Sigmoid colon (tissue), 3 donors: ENCODE data around the gene HEATR3.

Experiments used
- CTCF ChIP-seq, 4 experiments: fragments of 450-650 bp in 3 of 4; fragments of 200-600 bp in 1 of 4; IDR thresholded peaks; one replicate each; pipeline ENCODE4 v1.5.1; 2016 to 2019; ENCODE audit warnings: antibody characterized with exemption in 4 of 4, mild to moderate bottlenecking in 3 of 4, moderate library complexity in 2 of 4
- POLR2A ChIP-seq, 2 donors: fragments of 450-650 bp; IDR thresholded peaks; one replicate each; pipeline ENCODE4 v1.6.1; 2016; ENCODE audit warnings: antibody characterized with exemption in 2 of 2, mild to moderate bottlenecking in 2 of 2, moderate library complexity in 2 of 2

- TF ChIP-seq POLR2A (IDR thresholded peaks at IDR 0.05) (no peak), CTCF (IDR thresholded peaks at IDR 0.05) (no peak)
These were observed 25.1 kb upstream of the HEATR3 start for GRCh38 chr16:50040710-50041109.
